Smooth muscle cell (in vitro differentiated cells): ENCODE data around the gene PPP6R3. TPM values are rescaled to one million over a fixed set of nuclear protein-coding genes. Genes with fewer than 3 reads are reported as not detected.

Experiments
- DNase-seq: peaks from one replicate; lab custom pipeline; 2025; ENCODE audit not compliant: unreplicated experiment; lab: John Stamatoyannopoulos, UW
- H2AFZ ChIP-seq: fragments of 200-600 bp; sonication (generic); 2 replicates; pipeline ENCODE4 v1.6.0; 2016; ENCODE audit warnings: antibody characterized with exemption, low read depth, mild to moderate bottlenecking
- H3F3A ChIP-seq: fragments of 200-600 bp; sonication (generic); 2 replicates; pipeline ENCODE4 v1.6.0; 2017; ENCODE audit warnings: antibody characterized with exemption, low read depth
- H3K27ac ChIP-seq: fragments of 200-600 bp; sonication (generic); 2 replicates; pipeline ENCODE4 v1.5.1; 2016; ENCODE audit warnings: low read depth, mild to moderate bottlenecking
- H3K27me3 ChIP-seq: fragments of 200-600 bp; sonication (generic); 2 replicates; pipeline ENCODE4 v1.6.1; 2016; ENCODE audit warnings: low read depth, mild to moderate bottlenecking
- H3K36me3 ChIP-seq: fragments of 200-600 bp; sonication (generic); 2 replicates; pipeline ENCODE4 v1.5.1; 2016; ENCODE audit warnings: low read depth
- H3K4me1 ChIP-seq: fragments of 200-600 bp; sonication (generic); 2 replicates; pipeline ENCODE4 v1.5.1; 2016; ENCODE audit warnings: low read depth
- H3K4me2 ChIP-seq: fragments of 200-600 bp; sonication (generic); 2 replicates; pipeline ENCODE4 v1.6.0; 2016; ENCODE audit warnings: mild to moderate bottlenecking
- H3K4me3 ChIP-seq: fragments of 200-600 bp; sonication (generic); 2 replicates; pipeline ENCODE4 v1.5.1; 2016; ENCODE audit warnings: mild to moderate bottlenecking
- H3K79me2 ChIP-seq: fragments of 200-600 bp; sonication (generic); 2 replicates; pipeline ENCODE4 v1.6.0; 2016; ENCODE audit warnings: low read depth, mild to moderate bottlenecking
- H3K9ac ChIP-seq: fragments of 200-600 bp; sonication (generic); 2 replicates; pipeline ENCODE4 v1.6.0; 2016; ENCODE audit warnings: low read depth
- H3K9me3 ChIP-seq: fragments of 200-600 bp; sonication (generic); replicated peaks from 2 replicates; pipeline ENCODE4 v1.5.1; 2016; ENCODE audit warnings: low read depth
- H4K20me1 ChIP-seq: fragments of 200-600 bp; sonication (generic); 2 replicates; pipeline ENCODE4 v1.6.0; 2016; ENCODE audit warnings: low read depth
- CTCF ChIP-seq: fragments of 200-600 bp; sonication (generic); IDR thresholded peaks from 2 replicates; pipeline ENCODE4 v1.5.1; 2017; ENCODE audit warnings: borderline replicate concordance, mild to moderate bottlenecking, antibody characterized with exemption; ENCODE audit not compliant: insufficient read depth, poor library complexity, severe bottlenecking
- WGBS: methylation state at CpG from one replicate; pipeline ENCODE4 v1.1.7; 2016; ENCODE audit warnings: low lambda C conversion rate; 5-methylcytosine and 5-hydroxymethylcytosine counted together
- polyA plus RNA-seq: library from polyadenylated mRNA; unstranded; fragments of >200 nt; fragmentation: Nextera tagmentation; extraction: Ambion mirVana; gene quantifications from 2 replicates; pipeline ENCODE4 v1.2.1, GENCODE V29; 2016
- total RNA-seq: library from RNA; depleted of rRNA; stranded (reverse); fragments of >200 nt; gene quantifications from 2 replicates; pipeline ENCODE4 v1.2.3, GENCODE V29; 2014

Gene PPP6R3
- total and polyA plus RNA-seq, 2 experiments from 2014 or later, result 28.4 to 121 TPM

DNA sequence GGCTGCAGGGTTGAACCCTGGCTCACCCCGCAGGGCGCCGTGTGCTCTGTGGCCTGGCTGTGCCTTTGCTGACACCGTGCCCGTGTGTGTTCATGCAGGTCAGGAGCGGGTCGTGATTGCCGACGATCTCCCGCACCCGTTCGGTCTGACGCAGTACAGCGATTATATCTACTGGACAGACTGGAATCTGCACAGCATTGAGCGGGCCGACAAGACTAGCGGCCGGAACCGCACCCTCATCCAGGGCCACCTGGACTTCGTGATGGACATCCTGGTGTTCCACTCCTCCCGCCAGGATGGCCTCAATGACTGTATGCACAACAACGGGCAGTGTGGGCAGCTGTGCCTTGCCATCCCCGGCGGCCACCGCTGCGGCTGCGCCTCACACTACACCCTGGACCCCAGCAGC, 47.0 kb upstream of the PPP6R3 start:
- Histone ChIP-seq H4K20me1 (no peaks in the 10 kb centered on the region), H3F3A (no peaks in the 10 kb centered on the region), H3K27ac (no peak overlapping the region), H3K4me2 (no peak overlapping the region), H3K27me3 (no peaks in the 10 kb centered on the region), H3K4me3 (no peak overlapping the region), H3K4me1 (no peaks in the 10 kb centered on the region), H3K9ac (no peak overlapping the region), H3K9me3 (no peaks in the 10 kb centered on the region), H2AFZ (no peak overlapping the region), H3K36me3 (no peaks in the 10 kb centered on the region), H3K79me2 (no peaks in the 10 kb centered on the region)
- 97% methylated on average over 25 of the region's 27 CpGs for WGBS
- DNase-seq, result no peak
- no peak for TF ChIP-seq CTCF

DNA sequence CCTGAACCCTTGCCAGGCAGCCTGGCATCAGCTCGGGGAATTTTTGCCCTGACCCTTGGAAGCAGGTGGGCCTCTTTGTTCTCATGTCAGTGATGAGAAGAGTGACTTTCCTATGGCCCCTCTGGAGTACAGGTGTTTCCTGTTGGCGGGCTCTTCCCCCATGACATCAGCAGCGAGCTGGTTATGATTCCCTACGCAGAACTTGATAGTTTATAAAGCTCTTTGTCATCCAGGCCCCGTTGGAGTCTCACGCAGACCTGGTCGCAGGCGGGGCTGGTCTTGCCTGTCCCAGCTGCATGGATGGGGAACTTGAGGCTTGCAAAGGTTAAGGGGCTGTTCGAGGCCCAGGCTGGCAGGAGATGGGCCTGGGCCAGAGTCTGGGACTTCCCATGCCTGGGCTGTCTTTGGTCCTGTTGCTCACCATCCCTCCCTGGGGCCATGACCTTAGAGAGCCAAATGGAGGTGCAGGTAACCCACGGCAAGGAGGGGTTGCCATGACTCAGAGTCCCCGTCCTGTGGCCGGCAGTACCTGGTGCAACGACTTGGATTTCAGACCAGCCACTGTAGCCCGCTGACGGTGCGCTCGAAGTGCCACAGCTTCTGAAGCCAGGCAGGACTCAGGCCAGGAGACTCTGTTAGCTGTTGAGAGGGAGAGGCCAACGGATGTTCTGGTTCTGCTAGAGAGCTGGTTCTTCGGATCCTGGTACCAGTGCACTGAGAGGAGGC, 45.9 kb upstream of the PPP6R3 start:
- Histone ChIP-seq H3K36me3 (no peaks in the 10 kb centered on the region), H4K20me1 (no peaks in the 10 kb centered on the region)

DNA sequence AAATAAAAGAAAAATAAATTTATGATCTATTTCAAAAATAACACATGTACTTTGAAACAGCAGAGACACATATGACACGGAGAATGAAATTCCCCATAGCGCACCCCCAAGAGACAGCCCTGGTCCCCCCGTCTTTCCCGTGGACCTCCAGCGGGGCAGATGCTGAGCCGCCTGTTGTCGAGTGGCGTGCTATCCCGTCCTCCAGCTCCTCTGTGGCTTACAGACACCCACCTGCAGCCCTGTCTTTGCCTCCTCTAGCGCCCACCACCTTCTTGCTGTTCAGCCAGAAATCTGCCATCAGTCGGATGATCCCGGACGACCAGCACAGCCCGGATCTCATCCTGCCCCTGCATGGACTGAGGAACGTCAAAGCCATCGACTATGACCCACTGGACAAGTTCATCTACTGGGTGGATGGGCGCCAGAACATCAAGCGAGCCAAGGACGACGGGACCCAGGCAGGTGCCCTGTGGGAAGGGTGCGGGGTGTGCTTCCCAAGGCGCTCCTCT, 44.4 kb upstream of the PPP6R3 start:
- Histone ChIP-seq H3K4me3 (no peak overlapping the region), H2AFZ (no peak overlapping the region), H3K79me2 (no peaks in the 10 kb centered on the region), H3K4me2 (no peak overlapping the region), H3K27me3 (no peaks in the 10 kb centered on the region), H3K9me3 (no peaks in the 10 kb centered on the region), H3K36me3 (no peaks in the 10 kb centered on the region), H4K20me1 (no peaks in the 10 kb centered on the region), H3K9ac (no peak overlapping the region), H3K4me1 (no peaks in the 10 kb centered on the region), H3F3A (no peaks in the 10 kb centered on the region), H3K27ac (no peak overlapping the region)
- no peak for DNase-seq
- WGBS, result 95% methylated on average over 22 of the region's 22 CpGs
- TF ChIP-seq CTCF, result no peak

More for the DNA sequence above, 45.9 kb upstream of the PPP6R3 start:
- Histone ChIP-seq H3K79me2 (no peaks in the 10 kb centered on the region), H3K4me2 (no peak overlapping the region), H3K27ac (no peak overlapping the region), H3K9ac (no peak overlapping the region), H3K9me3 (no peaks in the 10 kb centered on the region), H2AFZ (no peak overlapping the region), H3K27me3 (no peaks in the 10 kb centered on the region), H3K4me3 (no peak overlapping the region), H3K4me1 (no peaks in the 10 kb centered on the region), H3F3A (no peaks in the 10 kb centered on the region)
- 98% methylated on average over 19 of the region's 19 CpGs for WGBS
- no peak for DNase-seq
- no peak for TF ChIP-seq CTCF

GRCh38 chr11:68418648-68419047, 41.9 kb upstream of the PPP6R3 start:
- WGBS, result 90% methylated on average over 6 of the region's 6 CpGs
- no peak for TF ChIP-seq CTCF
- Histone ChIP-seq H3K36me3 (no peaks in the 10 kb centered on the region), H3K4me3 (no peak overlapping the region), H3K27me3 (no peaks in the 10 kb centered on the region), H2AFZ (no peak overlapping the region), H3K4me1 (no peaks in the 10 kb centered on the region), H3K79me2 (no peaks in the 10 kb centered on the region), H3F3A (no peaks in the 10 kb centered on the region), H3K4me2 (no peak overlapping the region), H3K9me3 (no peaks in the 10 kb centered on the region), H3K27ac (no peak overlapping the region), H4K20me1 (no peaks in the 10 kb centered on the region), H3K9ac (no peak overlapping the region)
- DNase-seq, result no peak
